Activated naive CD4-positive, alpha-beta T cell treated with anti-CD3 and anti-CD28 coated beads, Interleukin-2, amount 50 U/mL, for 24 hours (primary cell): ENCODE measurements around the gene RSRC1.

Experiments
- H3K27ac Mint-ChIP-seq: one replicate; pipeline ENCODE4 v1.8.0; 2021; ENCODE audit warnings: mild to moderate bottlenecking, mixed read lengths
- H3K27me3 Mint-ChIP-seq: one replicate; pipeline ENCODE4 v1.8.0; 2021; ENCODE audit warnings: mixed read lengths
- H3K36me3 Mint-ChIP-seq: one replicate; pipeline ENCODE4 v1.8.0; 2021; ENCODE audit warnings: mixed read lengths
- H3K4me1 Mint-ChIP-seq: one replicate; pipeline ENCODE4 v1.8.0; 2021; ENCODE audit warnings: mixed read lengths
- H3K4me3 Mint-ChIP-seq: one replicate; pipeline ENCODE4 v1.8.0; 2021; ENCODE audit warnings: mild to moderate bottlenecking, mixed read lengths
- H3K9me3 Mint-ChIP-seq: one replicate; pipeline ENCODE4 v1.8.0; 2021; ENCODE audit warnings: mixed read lengths

Gene RSRC1

DNA sequence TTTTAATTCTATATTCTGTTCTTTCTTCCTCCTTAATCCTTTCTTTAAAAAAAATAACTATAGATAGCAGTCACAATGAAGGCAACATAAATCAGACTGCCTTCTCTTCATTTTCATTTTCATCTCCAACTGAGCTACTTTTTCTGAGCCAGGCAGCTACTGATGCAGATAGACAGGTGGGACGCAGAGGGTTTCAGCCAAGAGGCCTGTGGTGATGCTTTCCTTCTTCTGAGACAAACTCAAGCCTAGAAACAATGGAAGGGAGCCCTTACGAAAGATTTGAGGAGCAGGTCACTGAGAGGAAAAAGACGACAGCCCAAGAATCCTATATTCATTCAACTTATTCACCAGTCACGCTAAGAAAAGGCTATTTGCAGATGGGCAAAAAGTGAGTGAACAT lies 241.1 kb downstream of the RSRC1 start:
- Mint-ChIP-seq H3K27me3 (no peaks in the 10 kb centered on the region), H3K36me3 (peaks cover 13% of the 10 kb centered on the region)

DNA sequence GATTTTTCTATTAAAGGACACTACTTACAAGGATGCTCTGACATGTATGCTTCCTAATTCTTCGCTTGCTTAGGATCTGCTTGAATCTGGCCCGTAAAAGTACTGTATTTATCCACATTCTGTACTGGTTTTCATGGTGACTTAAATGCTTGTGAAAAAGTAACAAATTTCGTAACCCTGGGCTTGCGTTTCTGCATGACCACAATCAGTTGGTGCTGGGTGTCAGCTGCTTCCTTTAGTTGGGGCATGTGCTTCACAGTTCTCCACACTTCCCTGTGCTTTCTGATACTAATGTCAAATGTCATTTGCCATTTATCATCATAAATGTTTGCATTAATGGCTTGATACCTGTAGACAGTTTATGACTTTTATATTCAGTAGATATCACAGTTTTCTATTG lies 242.7 kb downstream of the RSRC1 start:
- H3K36me3 Mint-ChIP-seq, result peaks cover 13% of the 10 kb centered on the region
- peaks cover 5% of the 10 kb centered on the region for H3K4me1 Mint-ChIP-seq
- H3K27ac Mint-ChIP-seq, result no peak overlapping the region

More for the DNA sequence above, 241.1 kb downstream of the RSRC1 start:
- Mint-ChIP-seq H3K9me3 (no peaks in the 10 kb centered on the region), H3K4me1 (peaks cover 5% of the 10 kb centered on the region), H3K27ac (no peak overlapping the region), H3K4me3 (no peak overlapping the region)

DNA sequence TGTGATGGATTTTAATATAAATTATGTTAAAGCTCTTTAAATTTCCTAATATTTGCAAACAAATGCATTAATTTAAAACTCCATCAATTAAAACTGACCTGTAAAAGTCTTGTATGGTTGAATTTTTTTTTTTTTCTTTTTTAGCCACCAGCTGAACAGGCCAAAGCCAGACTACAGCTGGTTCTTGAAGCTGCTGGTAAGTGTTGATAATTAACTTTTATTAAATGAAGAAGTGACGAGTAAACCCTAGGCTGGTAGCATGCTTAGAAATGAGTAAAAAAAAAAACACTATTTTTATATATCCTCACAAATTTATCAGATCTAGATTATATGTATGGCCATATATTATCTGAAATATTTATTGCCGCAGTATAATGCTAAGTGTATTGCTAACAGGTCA lies 244.8 kb downstream of the RSRC1 start:
- Mint-ChIP-seq H3K36me3 (peaks cover 19% of the 10 kb centered on the region), H3K4me1 (peaks cover 5% of the 10 kb centered on the region), H3K27ac (no peak overlapping the region), H3K27me3 (no peaks in the 10 kb centered on the region), H3K9me3 (peaks cover 3% of the 10 kb centered on the region), H3K4me3 (no peak overlapping the region)

More for the DNA sequence above, 242.7 kb downstream of the RSRC1 start:
- H3K9me3 Mint-ChIP-seq, result no peaks in the 10 kb centered on the region
- no peaks in the 10 kb centered on the region for H3K27me3 Mint-ChIP-seq
- H3K4me3 Mint-ChIP-seq, result no peak overlapping the region

- no peak overlapping the region for H3K27ac Mint-ChIP-seq
- H3K4me3 Mint-ChIP-seq, result no peak overlapping the region
- H3K36me3 Mint-ChIP-seq, result peaks cover 18% of the 10 kb centered on the region
- H3K27me3 Mint-ChIP-seq, result no peaks in the 10 kb centered on the region
- peaks cover 5% of the 10 kb centered on the region for H3K4me1 Mint-ChIP-seq
- H3K9me3 Mint-ChIP-seq, result peaks cover 3% of the 10 kb centered on the region
Observed at GRCh38 chr3:158355623-158356588, 246.0 kb downstream of the RSRC1 start.

DNA sequence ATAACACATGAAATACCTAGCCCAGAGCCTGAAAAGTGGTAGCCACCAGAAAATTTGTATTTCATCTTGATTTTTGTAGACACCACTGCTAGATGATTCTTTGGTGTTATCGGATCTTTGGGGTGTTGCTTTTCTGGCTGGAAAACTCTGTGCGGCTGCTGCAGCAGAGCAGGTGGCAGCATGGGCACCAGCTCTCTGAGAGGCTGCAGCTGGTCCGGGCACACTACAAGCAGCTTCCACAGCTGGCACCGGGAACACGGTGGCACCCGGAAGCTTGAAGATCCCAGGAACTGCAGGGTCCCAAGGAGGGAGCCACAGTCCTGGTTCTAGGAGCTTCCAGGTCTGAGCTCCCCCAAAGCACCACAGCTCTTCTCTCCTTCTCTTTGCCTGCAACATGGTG lies 249.4 kb downstream of the RSRC1 start:
- no peaks in the 10 kb centered on the region for H3K27me3 Mint-ChIP-seq
- peaks cover 17% of the 10 kb centered on the region for H3K36me3 Mint-ChIP-seq
- no peak overlapping the region for H3K27ac Mint-ChIP-seq
- peaks cover 3% of the 10 kb centered on the region for H3K9me3 Mint-ChIP-seq
- H3K4me3 Mint-ChIP-seq, result no peak overlapping the region
- H3K4me1 Mint-ChIP-seq, result peaks cover 4% of the 10 kb centered on the region

DNA sequence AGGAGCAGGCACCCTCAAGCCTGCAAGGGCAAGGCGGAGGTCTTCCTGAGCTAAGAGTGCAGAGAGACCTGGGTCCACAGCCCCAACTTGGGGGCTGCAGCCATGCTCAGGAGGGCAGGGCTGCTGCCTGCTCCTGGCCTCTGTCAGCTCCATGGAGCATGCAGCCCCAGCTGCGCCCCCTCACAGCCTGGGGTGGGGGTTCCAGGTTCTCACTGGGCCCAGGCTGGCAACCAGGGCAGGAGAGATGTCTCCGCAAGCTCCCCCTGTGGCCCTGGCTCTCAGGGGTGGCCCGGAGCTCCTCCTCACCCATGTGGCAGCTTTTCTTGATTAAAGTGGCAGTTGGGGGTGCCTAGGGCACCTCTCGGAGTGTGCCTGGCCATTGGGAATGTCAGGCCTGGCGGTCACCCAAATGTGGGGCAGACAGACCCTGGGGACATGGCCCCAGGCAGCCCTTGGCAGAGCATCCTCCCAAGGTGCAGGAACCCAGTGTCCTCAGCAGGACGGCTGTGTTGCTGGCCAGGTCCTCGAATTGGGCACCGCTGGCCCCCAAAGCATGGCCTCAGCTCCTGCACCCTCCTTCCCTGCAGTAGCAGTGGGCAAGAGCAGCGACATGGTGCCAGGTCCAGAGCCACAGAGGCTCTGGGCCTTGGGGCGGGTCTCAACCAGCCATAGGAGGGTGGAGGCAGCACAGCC lies 251.0 kb downstream of the RSRC1 start:
- H3K27me3 Mint-ChIP-seq, result no peaks in the 10 kb centered on the region
- no peak overlapping the region for H3K27ac Mint-ChIP-seq
- H3K4me3 Mint-ChIP-seq, result no peak overlapping the region
- H3K9me3 Mint-ChIP-seq, result peaks cover 3% of the 10 kb centered on the region
- peaks cover 19% of the 10 kb centered on the region for H3K36me3 Mint-ChIP-seq
- H3K4me1 Mint-ChIP-seq, result peaks cover 4% of the 10 kb centered on the region

DNA sequence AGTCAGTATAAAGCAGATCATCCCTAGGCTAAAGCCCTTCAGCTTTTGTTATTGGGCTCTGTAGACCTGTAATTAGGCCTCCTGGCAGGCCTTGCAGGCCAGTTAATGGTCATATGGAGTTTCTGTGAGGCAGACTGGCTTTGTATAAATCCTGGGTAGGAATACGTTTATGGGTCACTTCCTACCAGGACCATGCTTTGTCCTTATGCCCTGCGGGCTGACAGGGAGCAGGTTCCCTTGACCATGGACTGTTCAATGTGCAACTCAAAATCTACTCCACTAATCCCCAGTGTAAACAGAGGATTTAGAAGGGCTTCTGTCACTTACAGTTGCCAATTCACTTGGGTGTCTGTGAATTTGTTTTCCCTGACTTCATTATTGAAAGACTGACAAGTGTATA lies 258.4 kb downstream of the RSRC1 start:
- H3K4me1 Mint-ChIP-seq, result peaks cover 4% of the 10 kb centered on the region
- H3K36me3 Mint-ChIP-seq, result peaks cover 14% of the 10 kb centered on the region
- no peak overlapping the region for H3K27ac Mint-ChIP-seq
- H3K27me3 Mint-ChIP-seq, result no peaks in the 10 kb centered on the region
- H3K4me3 Mint-ChIP-seq, result no peak overlapping the region
- H3K9me3 Mint-ChIP-seq, result peaks cover 5% of the 10 kb centered on the region

DNA sequence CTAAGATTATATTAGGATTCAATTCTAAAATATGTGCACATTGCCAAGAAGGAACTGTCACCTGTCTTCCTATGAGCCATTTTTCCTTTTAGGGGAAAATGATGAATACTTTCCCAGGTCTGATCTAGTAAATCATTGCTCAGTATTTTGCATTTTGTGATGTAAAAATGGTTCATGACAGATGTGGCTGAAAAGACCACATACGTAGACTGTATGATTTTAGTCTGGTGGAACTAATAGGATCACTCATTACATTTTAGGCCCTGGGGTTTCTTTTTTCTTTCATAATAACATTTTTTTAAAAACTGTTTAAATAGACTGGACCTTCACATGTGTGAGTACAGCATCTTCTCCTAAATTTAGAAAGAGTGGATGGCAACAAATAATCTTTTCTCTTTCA lies 259.4 kb downstream of the RSRC1 start:
- H3K9me3 Mint-ChIP-seq, result peaks cover 10% of the 10 kb centered on the region
- peaks cover 4% of the 10 kb centered on the region for H3K4me1 Mint-ChIP-seq
- H3K27me3 Mint-ChIP-seq, result no peaks in the 10 kb centered on the region
- no peak overlapping the region for H3K4me3 Mint-ChIP-seq
- H3K36me3 Mint-ChIP-seq, result peaks cover 14% of the 10 kb centered on the region
- no peak overlapping the region for H3K27ac Mint-ChIP-seq

GRCh38 chr3:158379517-158379916 lies 269.6 kb downstream of the RSRC1 start:
- Mint-ChIP-seq H3K36me3 (peaks cover 17% of the 10 kb centered on the region), H3K9me3 (no peaks in the 10 kb centered on the region), H3K4me3 (no peak overlapping the region), H3K4me1 (no peaks in the 10 kb centered on the region), H3K27me3 (no peaks in the 10 kb centered on the region), H3K27ac (no peak overlapping the region)

DNA sequence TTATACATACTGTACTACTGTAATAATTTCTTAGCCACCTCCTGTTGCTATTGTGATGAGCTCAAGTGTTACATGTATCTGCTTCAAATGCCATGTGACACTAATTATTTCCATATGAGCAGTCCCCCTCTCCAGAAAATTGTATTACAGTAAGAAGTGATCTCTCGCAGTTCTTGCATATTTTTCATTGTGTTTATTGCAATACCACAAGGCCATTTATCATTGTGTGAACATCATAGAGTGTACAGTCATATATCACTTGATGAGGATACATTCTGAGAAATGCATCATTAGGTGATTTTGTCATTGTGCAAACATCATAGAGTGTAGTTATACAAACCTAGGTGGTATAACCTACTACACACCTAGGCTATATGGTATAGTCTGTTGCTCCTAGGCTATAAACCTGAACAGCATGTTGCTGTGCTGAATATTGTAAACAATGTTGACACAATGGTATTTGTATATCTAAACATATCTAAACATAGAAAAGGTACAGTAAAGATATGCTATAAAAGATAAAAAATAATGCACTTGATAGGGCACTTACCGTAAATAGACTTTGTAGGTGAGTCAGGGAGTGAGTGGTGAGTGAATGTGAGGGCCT lies 271.5 kb downstream of the RSRC1 start:
- peaks cover 18% of the 10 kb centered on the region for H3K36me3 Mint-ChIP-seq

DNA sequence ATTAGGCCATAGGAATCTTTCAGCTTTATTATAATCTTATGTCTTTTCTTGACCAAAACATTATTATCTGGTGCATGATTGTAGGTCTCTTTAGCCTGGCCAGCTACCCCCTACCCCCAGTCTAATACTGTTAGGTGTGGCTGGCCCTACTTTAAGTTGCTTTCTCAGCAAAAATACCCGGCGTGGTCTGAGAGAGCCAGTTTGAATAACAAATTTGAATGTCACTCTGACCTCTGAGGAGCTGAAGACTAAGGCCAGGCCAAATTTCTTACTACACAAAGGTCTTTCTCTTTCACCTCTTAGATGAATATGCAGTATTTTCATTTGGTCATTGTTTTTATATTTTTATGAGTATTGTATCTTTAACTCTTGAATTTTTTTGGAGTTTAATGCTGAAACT lies 272.6 kb downstream of the RSRC1 start:
- Mint-ChIP-seq H3K9me3 (no peaks in the 10 kb centered on the region), H3K27ac (no peak overlapping the region), H3K27me3 (no peaks in the 10 kb centered on the region), H3K4me1 (no peaks in the 10 kb centered on the region), H3K36me3 (peaks cover 11% of the 10 kb centered on the region), H3K4me3 (no peak overlapping the region)

More for the DNA sequence above, 271.5 kb downstream of the RSRC1 start:
- Mint-ChIP-seq H3K27me3 (no peaks in the 10 kb centered on the region), H3K4me3 (no peak overlapping the region), H3K27ac (no peak overlapping the region), H3K4me1 (no peaks in the 10 kb centered on the region), H3K9me3 (no peaks in the 10 kb centered on the region)

GRCh38 chr3:158384019-158384418 lies 274.1 kb downstream of the RSRC1 start:
- Mint-ChIP-seq H3K9me3 (no peaks in the 10 kb centered on the region), H3K36me3 (peaks cover 6% of the 10 kb centered on the region), H3K27me3 (no peaks in the 10 kb centered on the region), H3K4me3 (no peak overlapping the region), H3K27ac (no peak overlapping the region), H3K4me1 (no peaks in the 10 kb centered on the region)

DNA sequence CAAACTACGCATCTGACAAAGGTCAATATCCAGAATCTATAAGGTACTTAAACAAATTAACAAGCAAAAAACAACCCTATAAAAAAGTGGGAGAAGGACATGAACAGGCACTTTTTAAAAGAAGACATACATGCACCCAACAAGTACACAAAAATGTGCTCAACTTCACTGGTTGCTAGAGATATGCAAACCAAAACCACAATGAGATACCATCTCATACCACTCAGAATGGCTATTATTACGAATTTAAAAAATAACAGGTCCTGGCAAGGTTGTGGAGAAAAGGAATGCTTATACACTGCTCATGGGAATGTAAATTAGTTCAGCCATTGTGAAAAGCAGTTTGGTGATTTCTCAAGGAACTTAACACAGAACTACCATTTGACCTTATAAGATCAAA lies 285.5 kb downstream of the RSRC1 start:
- no peaks in the 10 kb centered on the region for H3K27me3 Mint-ChIP-seq
- no peak overlapping the region for H3K4me3 Mint-ChIP-seq
- H3K9me3 Mint-ChIP-seq, result peaks cover 20% of the 10 kb centered on the region
- no peak overlapping the region for H3K27ac Mint-ChIP-seq
- no peaks in the 10 kb centered on the region for H3K4me1 Mint-ChIP-seq
- H3K36me3 Mint-ChIP-seq, result peaks cover 20% of the 10 kb centered on the region

GRCh38 chr3:158402590-158402989 lies 292.7 kb downstream of the RSRC1 start:
- no peaks in the 10 kb centered on the region for H3K4me1 Mint-ChIP-seq
- no peak overlapping the region for H3K27ac Mint-ChIP-seq
- no peaks in the 10 kb centered on the region for H3K36me3 Mint-ChIP-seq

DNA sequence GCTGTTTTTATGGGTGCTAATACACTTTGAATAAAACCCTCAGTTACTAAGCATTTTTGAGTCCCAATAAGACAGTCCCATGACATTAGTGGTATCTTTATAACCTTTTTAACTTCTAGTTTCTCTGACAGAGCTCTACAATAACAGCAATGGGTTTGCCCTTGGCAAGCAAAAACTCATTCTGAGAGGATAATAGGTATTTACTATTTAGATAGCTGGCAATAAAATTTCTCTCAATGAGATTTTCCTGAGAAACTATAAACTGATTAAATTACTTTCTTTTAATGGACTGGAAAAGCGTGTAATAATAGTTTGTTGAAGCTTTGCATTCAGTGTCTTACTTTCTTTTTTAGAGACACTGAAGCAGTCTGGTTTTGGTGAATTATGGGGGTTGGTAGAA lies 293.1 kb downstream of the RSRC1 start:
- Mint-ChIP-seq H3K27me3 (no peaks in the 10 kb centered on the region), H3K27ac (no peak overlapping the region), H3K36me3 (no peaks in the 10 kb centered on the region), H3K9me3 (no peaks in the 10 kb centered on the region), H3K4me1 (no peaks in the 10 kb centered on the region), H3K4me3 (no peak overlapping the region)

More at GRCh38 chr3:158402590-158402989, 292.7 kb downstream of the RSRC1 start:
- Mint-ChIP-seq H3K9me3 (no peaks in the 10 kb centered on the region), H3K27me3 (no peaks in the 10 kb centered on the region), H3K4me3 (no peak overlapping the region)
